Natural killer cell (primary cell): Measurements from ENCODE around the gene FREM1. TPM values are rescaled to one million over a fixed set of nuclear protein-coding genes. Genes with fewer than 3 reads are reported as not detected.

ENCODE experiments used
- ATAC-seq, 3 donors: fragments of 150-1000 bp in 2 of 3; fragments of 200-7000 bp in 1 of 3; cut with Tn5 transposase; 1 replicate in 1 of 3; 2 replicates in 2 of 3; pipeline ENCODE4 v1.10.0; 2021; ENCODE audit warnings: mild to moderate bottlenecking in 2 of 3, moderate library complexity in 2 of 3
- DNase-seq, 2 donors: peaks; one replicate each; pipeline versions ENCODE4 v3.0.0 to v3.0.0-alpha.2; 2013 to 2021; ENCODE audit warnings: mixed read lengths in 1 of 2
- H3K27ac ChIP-seq: one replicate; pipeline ENCODE4 v1.5.1; 2013; ENCODE audit warnings: mild to moderate bottlenecking, low read length
- H3K27me3 ChIP-seq: one replicate; pipeline ENCODE4 v1.6.1; 2013; ENCODE audit warnings: low read length; ENCODE audit not compliant: control insufficient read depth, insufficient read depth
- H3K36me3 ChIP-seq: one replicate; pipeline ENCODE4 v1.6.1; 2013; ENCODE audit warnings: low read length; ENCODE audit not compliant: control insufficient read depth, insufficient read depth
- H3K4me1 ChIP-seq: one replicate; pipeline ENCODE4 v1.6.1; 2013; ENCODE audit warnings: low read length; ENCODE audit not compliant: control insufficient read depth, insufficient read depth
- H3K4me3 ChIP-seq: one replicate; pipeline ENCODE4 v1.5.1; 2013; ENCODE audit warnings: low read length
- H3K9me3 ChIP-seq: one replicate; pipeline ENCODE4 v1.6.1; 2013; ENCODE audit warnings: low read length; ENCODE audit not compliant: control insufficient read depth, insufficient read depth
- H3K27ac Mint-ChIP-seq, 2 donors: one replicate each; pipeline ENCODE4 v1.8.0; 2022; ENCODE audit warnings: mild to moderate bottlenecking in 2 of 2, mixed read lengths in 2 of 2, moderate library complexity in 1 of 2
- H3K27me3 Mint-ChIP-seq, 2 donors: one replicate each; pipeline ENCODE4 v1.8.0; 2022; ENCODE audit warnings: low read depth in 2 of 2, mixed read lengths in 2 of 2
- H3K36me3 Mint-ChIP-seq: one replicate; pipeline ENCODE4 v1.8.0; 2022; ENCODE audit warnings: mixed read lengths
- H3K4me1 Mint-ChIP-seq, 2 donors: one replicate each; pipeline ENCODE4 v1.8.0; 2022; ENCODE audit warnings: mixed read lengths in 2 of 2
- H3K4me3 Mint-ChIP-seq: one replicate; pipeline ENCODE4 v1.8.0; 2022; ENCODE audit warnings: mild to moderate bottlenecking, moderate library complexity, mixed read lengths
- H3K9me3 Mint-ChIP-seq, 2 donors: one replicate each; pipeline ENCODE4 v1.8.0; 2022; ENCODE audit warnings: mixed read lengths in 2 of 2
- CTCF ChIP-seq: fragments of 200-600 bp; IDR thresholded peaks from one replicate; pipeline ENCODE4 v1.8.0; 2022; ENCODE audit warnings: antibody characterized with exemption
- WGBS: methylation state at CpG from one replicate; pipeline ENCODE4 v1.1.7; 2013; ENCODE audit warnings: missing lambda C conversion rate; ENCODE audit not compliant: insufficient coverage; 5-methylcytosine and 5-hydroxymethylcytosine counted together
- intact Hi-C: fragments of 100-400 bp; cut with micrococcal nuclease; formaldehyde crosslinking; loops from one replicate; pipeline ENCODE4 v1.14.2; 2022
- total RNA-seq, 4 donors: library from RNA; stranded (reverse); fragments of 120-200 nt in 1 of 4; gene quantifications; one replicate each; pipeline versions ENCODE4 v1.2.3 to v1.2.4, GENCODE V29; 2013 to 2022

FREM1 gene
- total RNA-seq, 3 donors from 2014 or later (not counting 1 experiment from before 2014, with no cell fraction given), result 0.05 TPM; not detected in 2

DNA sequence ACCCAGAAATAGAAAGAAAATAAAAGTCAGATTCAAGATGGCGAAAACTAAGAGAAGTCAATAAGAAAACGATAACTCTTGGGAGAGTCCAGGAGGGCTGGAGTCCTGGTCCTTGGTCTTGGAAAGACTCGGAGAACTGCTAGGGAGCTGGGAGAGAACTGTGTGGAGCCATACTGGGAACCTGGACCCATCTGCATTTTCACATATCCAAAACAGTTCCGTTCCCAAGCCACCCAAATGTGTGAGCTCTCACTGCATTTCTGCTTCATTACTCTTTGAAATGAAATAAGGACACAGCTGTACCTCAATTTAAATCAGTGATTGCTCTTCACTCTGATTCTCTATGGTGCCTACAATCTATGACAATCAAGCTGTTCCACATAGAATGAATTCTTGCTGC, 119.6 kb downstream of the FREM1 start:
- H3K9me3 ChIP-seq, result no peaks in the 10 kb centered on the region
- no peak for DNase-seq
- WGBS, result 87% methylated on average over 4 of the region's 4 CpGs
- no peaks in the 10 kb centered on the region for H3K27me3 ChIP-seq
- no peaks in the 10 kb centered on the region for H3K4me1 ChIP-seq
- H3K36me3 ChIP-seq, result no peaks in the 10 kb centered on the region
- intact Hi-C loops, result no loop called here
- peaks cover 0 to 5% of the 10 kb centered on the region in 2 donors for H3K9me3 Mint-ChIP-seq
- H3K27ac ChIP-seq, result no peak overlapping the region
- no peak overlapping the region for H3K4me3 Mint-ChIP-seq
- no peak for ATAC-seq
- no peaks in the 10 kb centered on the region for H3K36me3 Mint-ChIP-seq
- H3K4me1 Mint-ChIP-seq, result no peaks in the 10 kb centered on the region
- no peak overlapping the region for H3K4me3 ChIP-seq
- H3K27ac Mint-ChIP-seq, result no peak overlapping the region
- H3K27me3 Mint-ChIP-seq, result peaks cover 7 to 12% of the 10 kb centered on the region in 2 donors
- TF ChIP-seq CTCF, result no peak

- 84% methylated on average over 5 of the region's 5 CpGs for WGBS
- no peak overlapping the region for H3K27ac Mint-ChIP-seq
- Histone ChIP-seq H3K27ac (no peak overlapping the region), H3K9me3 (no peaks in the 10 kb centered on the region), H3K36me3 (no peaks in the 10 kb centered on the region), H3K27me3 (no peaks in the 10 kb centered on the region), H3K4me1 (no peaks in the 10 kb centered on the region), H3K4me3 (no peak overlapping the region)
- intact Hi-C loops, result no loop called here
- H3K27me3 Mint-ChIP-seq, result peaks cover 5 to 6% of the 10 kb centered on the region in 2 donors
- no peak for DNase-seq
- TF ChIP-seq CTCF, result no peak
- no peak overlapping the region for H3K4me3 Mint-ChIP-seq
- H3K36me3 Mint-ChIP-seq, result no peaks in the 10 kb centered on the region
- peaks cover 0 to 3% of the 10 kb centered on the region in 2 donors for H3K9me3 Mint-ChIP-seq
- no peaks in the 10 kb centered on the region for H3K4me1 Mint-ChIP-seq
- no peak for ATAC-seq
Measured at GRCh38 chr9:14788846-14789245, 121.4 kb downstream of the FREM1 start.

DNA sequence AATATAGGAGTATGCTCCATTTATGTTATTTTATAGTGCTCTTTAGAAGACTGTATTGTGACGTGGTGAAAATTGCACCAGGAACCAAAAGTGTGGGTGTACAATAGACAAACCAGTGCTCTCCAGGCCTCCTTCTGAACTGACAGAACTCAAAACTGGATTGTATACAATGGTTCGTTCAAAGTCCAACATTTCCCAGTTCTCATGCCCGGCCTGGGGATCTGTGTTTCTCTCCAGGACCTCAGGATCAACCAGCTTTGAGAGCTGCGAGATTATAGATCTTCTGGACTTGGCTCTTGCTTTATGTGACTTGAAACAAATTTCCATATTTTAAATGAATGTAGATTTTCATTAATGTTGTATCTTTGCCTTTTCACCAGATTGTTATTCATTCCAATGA, 126.9 kb downstream of the FREM1 start:
- Histone ChIP-seq H3K9me3 (no peaks in the 10 kb centered on the region), H3K36me3 (no peaks in the 10 kb centered on the region), H3K4me3 (no peak overlapping the region), H3K4me1 (no peaks in the 10 kb centered on the region), H3K27me3 (no peaks in the 10 kb centered on the region), H3K27ac (no peak overlapping the region)
- Mint-ChIP-seq H3K27ac (no peak overlapping the region), H3K4me1 (no peaks in the 10 kb centered on the region), H3K4me3 (no peak overlapping the region), H3K27me3 (peaks cover 0 to 2% of the 10 kb centered on the region in 2 donors), H3K36me3 (no peaks in the 10 kb centered on the region), H3K9me3 (peaks cover 0 to 2% of the 10 kb centered on the region in 2 donors)
- intact Hi-C loops, result no loop called here
- no peak for DNase-seq
- WGBS, result 80% methylated on average over 4 of the region's 4 CpGs
- no peak for ATAC-seq
- no peak for TF ChIP-seq CTCF

DNA sequence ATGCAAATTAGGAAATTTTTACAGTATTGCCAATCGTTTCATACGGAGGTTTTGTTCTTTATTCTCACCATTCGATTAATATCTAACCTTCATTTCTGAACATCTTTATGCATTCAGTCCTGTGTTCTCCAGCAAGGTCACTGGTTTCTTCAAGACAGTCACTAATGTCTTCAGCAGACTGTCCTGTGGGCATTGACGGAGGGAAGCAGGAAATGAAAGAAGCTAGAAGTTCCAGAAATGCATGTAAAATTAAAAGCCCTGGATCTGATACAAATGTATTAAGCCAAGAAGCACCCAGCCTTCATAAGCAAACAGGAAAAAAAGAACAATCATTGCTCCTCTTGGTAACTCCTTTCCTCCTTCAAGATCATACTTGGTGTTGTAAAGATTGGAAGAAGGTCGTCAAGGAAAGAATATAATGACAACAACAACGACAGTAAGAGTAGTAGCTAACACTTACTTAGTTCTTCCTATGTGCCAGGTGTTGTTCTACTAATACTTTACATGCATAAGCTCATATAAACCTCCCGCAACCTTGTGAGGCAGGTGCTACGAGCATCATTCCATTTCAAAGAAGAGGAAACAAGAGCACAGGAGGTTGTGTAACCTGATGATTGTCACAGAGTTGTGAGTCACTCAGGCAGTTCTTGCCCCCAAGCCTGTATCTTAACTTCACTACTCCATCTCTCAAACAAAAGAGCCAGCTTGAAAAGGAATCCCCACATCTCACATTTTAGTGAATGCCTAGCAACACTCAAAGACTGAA, 127.8 kb downstream of the FREM1 start:
- Histone ChIP-seq H3K27ac (no peak overlapping the region), H3K4me1 (no peaks in the 10 kb centered on the region), H3K4me3 (no peak overlapping the region), H3K36me3 (no peaks in the 10 kb centered on the region), H3K9me3 (no peaks in the 10 kb centered on the region), H3K27me3 (no peaks in the 10 kb centered on the region)
- H3K4me1 Mint-ChIP-seq, result no peaks in the 10 kb centered on the region
- DNase-seq (no peak), ATAC-seq (no peak)
- H3K4me3 Mint-ChIP-seq, result no peak overlapping the region
- no peaks in the 10 kb centered on the region for H3K36me3 Mint-ChIP-seq
- 90% methylated on average over 7 of the region's 8 CpGs for WGBS
- H3K27ac Mint-ChIP-seq, result no peak overlapping the region
- no peak for TF ChIP-seq CTCF
- intact Hi-C loops, result no loop called here
- H3K27me3 Mint-ChIP-seq, result peaks cover 0 to 2% of the 10 kb centered on the region in 2 donors
- no peaks in the 10 kb centered on the region for H3K9me3 Mint-ChIP-seq
